PFSK-1 (cell line): ENCODE results near the gene KCNQ4.

Source experiments
- FOXP2 ChIP-seq: optimal IDR thresholded peaks from 2 replicates; pipeline ENCODE3; 2011; ENCODE audit warnings: borderline replicate concordance, control low read depth, inconsistent platforms; ENCODE audit not compliant: insufficient read depth; ENCODE audit errors: extremely low read length, extremely low read depth
- POLR2AphosphoS5 ChIP-seq: IDR thresholded peaks from 2 replicates; pipeline ENCODE4 v1.6.1; 2012; ENCODE audit warnings: low read depth, mild to moderate bottlenecking, control low read depth, low read length, moderate library complexity
- REST ChIP-seq, 2 experiments: IDR thresholded peaks; 2 replicates each; pipeline versions ENCODE4 v1.6.1 to v1.8.0; 2011 to 2012; ENCODE audit warnings: low read depth in 2 of 2, low read length in 2 of 2, control low read depth in 1 of 2, inconsistent platforms in 1 of 2, mild to moderate bottlenecking in 1 of 2, moderate library complexity in 1 of 2; ENCODE audit not compliant: insufficient read depth in 1 of 2
- SIN3A ChIP-seq: IDR thresholded peaks from 2 replicates; pipeline ENCODE4 v1.6.1; 2012; ENCODE audit warnings: mild to moderate bottlenecking, low read length, moderate library complexity, borderline replicate concordance; ENCODE audit not compliant: insufficient read depth
- TAF1 ChIP-seq: IDR thresholded peaks from 2 replicates; pipeline ENCODE4 v1.6.1; 2012; ENCODE audit warnings: low read length, control low read depth, borderline replicate concordance; ENCODE audit not compliant: insufficient read depth

Gene KCNQ4

GRCh38 chr1:40753142-40753882, 30.3 kb upstream of the KCNQ4 start:
- TF ChIP-seq TAF1 (no peak), REST (IDR thresholded peaks at IDR 0.05; ENCODE audit: insufficient read depth in 1 of 2, low read depth in 2 of 2, low read length in 2 of 2) (no peak), POLR2AphosphoS5 (no peak), SIN3A (no peak), FOXP2 (no peak)

- no peak for TF ChIP-seq REST (IDR thresholded peaks at IDR 0.05; ENCODE audit: insufficient read depth in 1 of 2, low read depth in 2 of 2, low read length in 2 of 2)
Measured at GRCh38 chr1:40754201-40754600, 29.4 kb upstream of the KCNQ4 start.

- TF ChIP-seq FOXP2: no peak
- no peak for TF ChIP-seq REST (IDR thresholded peaks at IDR 0.05; ENCODE audit: insufficient read depth in 1 of 2, low read depth in 2 of 2, low read length in 2 of 2)
- no peak for TF ChIP-seq SIN3A
- no peak for TF ChIP-seq TAF1
- TF ChIP-seq POLR2AphosphoS5: no peak
Measured at GRCh38 chr1:40755067-40755466, 28.5 kb upstream of the KCNQ4 start.

GRCh38 chr1:40756523-40756922, 27.1 kb upstream of the KCNQ4 start:
- TF ChIP-seq FOXP2: no peak
- no peak for TF ChIP-seq TAF1
- no peak for TF ChIP-seq POLR2AphosphoS5
- no peak for TF ChIP-seq SIN3A
- no peak for TF ChIP-seq REST (IDR thresholded peaks at IDR 0.05; ENCODE audit: insufficient read depth in 1 of 2, low read depth in 2 of 2, low read length in 2 of 2)

- TF ChIP-seq FOXP2 (no peak), SIN3A (no peak), POLR2AphosphoS5 (no peak), TAF1 (no peak), REST (IDR thresholded peaks at IDR 0.05; ENCODE audit: insufficient read depth in 1 of 2, low read depth in 2 of 2, low read length in 2 of 2) (no peak)
Measured at GRCh38 chr1:40757084-40757483, 26.5 kb upstream of the KCNQ4 start.
